GM12878 (cell line): ENCODE measurements around the gene TTC22. TPM values are rescaled to one million over a fixed set of nuclear protein-coding genes. Genes with fewer than 3 reads are reported as not detected.

Source experiments
- ATAC-seq: fragments of 200-7000 bp; cut with Tn5 transposase; 3 replicates; pipeline ENCODE4 v1.9.1; 2020; ENCODE audit warnings: mild to moderate bottlenecking, moderate library complexity
- BruUV-seq: library from RNA; stranded (reverse); fragments of 400-500 nt; replicated peaks from 2 replicates; lab custom pipeline; 2021; lab: Mats Ljungman, UMichigan
- CTCF ChIA-PET: fragments of 300-600 bp; sonication (Branson Sonifier 250); formaldehyde crosslinking; extraction: SDS; loops from one replicate; lab custom pipeline; 2021; ENCODE audit warnings: inconsistent platforms; lab: Yijun Ruan, JAX
- POLR2A ChIA-PET: fragments of 350-600 bp; formaldehyde crosslinking; extraction: SDS; loops from one replicate; lab custom pipeline; 2021; ENCODE audit warnings: inconsistent platforms; lab: Charles Lee
- RAD21 ChIA-PET: fragments of 300-600 bp; sonication (Branson Sonifier 250); formaldehyde crosslinking; loops from one replicate; lab custom pipeline; 2023; ENCODE audit warnings: antibody characterized with exemption; ENCODE audit not compliant: unreplicated experiment; lab: Charles Lee
- SMC1A ChIA-PET: fragments of 300-600 bp; sonication (Branson Sonifier 250); formaldehyde crosslinking; loops from one replicate; lab custom pipeline; 2023; ENCODE audit not compliant: unreplicated experiment, uncharacterized antibody; lab: Charles Lee
- DNase-seq: peaks from one replicate; pipeline ENCODE4 v3.0.0-alpha.2; 2011; ENCODE audit warnings: low read depth, low spot score
- FAIRE-seq: peaks from 3 replicates; lab custom pipeline; 2011; peaks lifted over from hg19 to GRCh38; lab: Jason Lieb, UNC
- H2AFZ ChIP-seq: 2 replicates; pipeline ENCODE4 v1.6.0; 2011; ENCODE audit warnings: low read depth, low read length, control low read depth; ENCODE audit not compliant: control insufficient read depth
- H3K27ac ChIP-seq: 2 replicates; pipeline ENCODE4 v1.5.1; 2011; ENCODE audit warnings: control low read depth; ENCODE audit not compliant: control insufficient read depth, insufficient read depth
- H3K27me3 ChIP-seq, 2 experiments: replicated peaks in 1 of 2; 2 replicates each; pipeline versions ENCODE4 v1.6.0 to v1.6.1; 2011; ENCODE audit warnings: low read length in 1 of 2; ENCODE audit not compliant: control insufficient read depth in 2 of 2, insufficient read depth in 2 of 2
- H3K36me3 ChIP-seq, 2 experiments: 2 replicates each; pipeline ENCODE4 v1.5.1; 2011; ENCODE audit warnings: low read length in 1 of 2; ENCODE audit not compliant: control insufficient read depth in 2 of 2, insufficient read depth in 2 of 2
- H3K4me1 ChIP-seq: 2 replicates; pipeline ENCODE4 v1.6.1; 2011; ENCODE audit warnings: mild to moderate bottlenecking, low read length, moderate library complexity, mixed read lengths; ENCODE audit not compliant: control insufficient read depth, insufficient read depth
- H3K4me2 ChIP-seq: 2 replicates; pipeline ENCODE4 v1.6.0; 2011; ENCODE audit warnings: control low read depth; ENCODE audit not compliant: control insufficient read depth, insufficient read depth
- H3K4me3 ChIP-seq: fragments of 200-600 bp; sonication (generic); 2 replicates; pipeline ENCODE4 v1.5.1; 2016
- H3K79me2 ChIP-seq: 2 replicates; pipeline ENCODE4 v1.6.0; 2011; ENCODE audit warnings: low read length; ENCODE audit not compliant: control insufficient read depth, insufficient read depth
- H3K9ac ChIP-seq: 2 replicates; pipeline ENCODE4 v1.8.0; 2011; ENCODE audit warnings: low read length, control low read depth, mixed read lengths; ENCODE audit not compliant: control insufficient read depth, insufficient read depth
- H3K9me3 ChIP-seq: replicated peaks from 3 replicates; pipeline ENCODE4 v1.5.1; 2011; ENCODE audit warnings: mild to moderate bottlenecking, low read length; ENCODE audit not compliant: control insufficient read depth, insufficient read depth
- H4K20me1 ChIP-seq: 2 replicates; pipeline ENCODE4 v1.6.0; 2011; ENCODE audit not compliant: control insufficient read depth, insufficient read depth
- BHLHE40 ChIP-seq, 2 experiments: fragments of 450-650 bp in 1 of 2; IDR thresholded peaks; 2 replicates each; pipeline ENCODE4 v1.6.1; 2011 to 2017; ENCODE audit warnings: low read depth in 2 of 2, borderline replicate concordance in 1 of 2, improper control_type of control experiment in 1 of 2, low read length in 1 of 2, mild to moderate bottlenecking in 1 of 2
- ESRRA ChIP-seq: IDR thresholded peaks from 2 replicates; pipeline ENCODE4 v1.6.1; 2012; ENCODE audit warnings: mild to moderate bottlenecking, low read length, improper control_type of control experiment
- HCFC1 ChIP-seq: fragments of 150-350 bp; IDR thresholded peaks from 2 replicates; pipeline ENCODE4 v1.6.1; 2014; ENCODE audit warnings: low read length
- MEF2A ChIP-seq: IDR thresholded peaks from 2 replicates; pipeline ENCODE4 v1.6.1; 2011; ENCODE audit warnings: low read depth, mild to moderate bottlenecking, low read length, moderate library complexity; ENCODE audit not compliant: insufficient read depth
- MXI1 ChIP-seq: fragments of 150-350 bp; IDR thresholded peaks from 2 replicates; pipeline ENCODE4 v1.6.1; 2011; ENCODE audit warnings: low read depth, mild to moderate bottlenecking, inconsistent platforms, low read length, improper control_type of control experiment
- POLR2A ChIP-seq: IDR thresholded peaks from 2 replicates; pipeline ENCODE4 v1.6.1; 2011; ENCODE audit warnings: low read depth, mild to moderate bottlenecking, low read length
- RCOR1 ChIP-seq: conservative IDR thresholded peaks from 2 replicates; pipeline ENCODE4 v1.6.1; 2012; ENCODE audit warnings: low read depth, low read length, improper control_type of control experiment
- SP1 ChIP-seq: IDR thresholded peaks from one replicate; pipeline ENCODE4 v1.6.1; 2011; ENCODE audit warnings: low read depth, low read length
- TCF7 ChIP-seq: IDR thresholded peaks from 2 replicates; pipeline ENCODE4 v1.6.1; 2014; ENCODE audit warnings: antibody characterized with exemption, borderline replicate concordance
- ZNF274 ChIP-seq: IDR thresholded peaks from one replicate; pipeline ENCODE4 v1.8.0; 2011; ENCODE audit not compliant: insufficient read length, insufficient read depth
- ZZZ3 ChIP-seq: IDR thresholded peaks from 2 replicates; pipeline ENCODE4 v1.6.1; 2011; ENCODE audit warnings: low read depth; ENCODE audit not compliant: control insufficient read depth, insufficient read length
- WGBS: methylation state at CpG from one replicate; pipeline ENCODE4 v1.1.6; 2016; ENCODE audit warnings: low lambda C conversion rate; ENCODE audit not compliant: insufficient replicate concordance, insufficient coverage; ENCODE audit errors: missing lambda C conversion rate; 5-methylcytosine and 5-hydroxymethylcytosine counted together
- in situ Hi-C: fragments of 300-500 bp; cut with MboI; formaldehyde crosslinking; loops from 9 replicates; pipeline ENCODE4 v1.14.3; 2018; ENCODE audit warnings: mixed read lengths
- intact Hi-C: fragments of 100-400 bp; cut with micrococcal nuclease; formaldehyde crosslinking; loops from one replicate; pipeline ENCODE4 v1.14.2; 2022; ENCODE audit not compliant: unreplicated experiment
- polyA plus RNA-seq, 11 experiments: library from polyadenylated mRNA; depleted of rRNA in 4 of 11; unstranded in 6 of 11; stranded (reverse) in 5 of 11; fragments of >200 nt; fragmentation: Nextera tagmentation in 4 of 11; fragmentation: Illumina TruSeq in 1 of 11; extraction: Ambion mirVana in 4 of 11; extraction: Trizol in 1 of 11; gene quantifications; 1 replicate in 1 of 11; 2 replicates in 10 of 11; pipeline versions ENCODE4 v1.2.1 to v1.2.3, GENCODE V29; 2011 to 2016; ENCODE audit warnings: inconsistent platforms in 2 of 11, missing spikeins in 2 of 11, low read depth in 1 of 11
- total RNA-seq, 4 experiments: library from RNA; depleted of rRNA in 3 of 4; stranded (reverse); fragments of >200 nt in 3 of 4; fragmentation: Illumina TruSeq in 1 of 4; extraction: Trizol in 1 of 4; gene quantifications; 2 replicates each; pipeline versions ENCODE4 v1.2.1 to v1.2.3, GENCODE V29; 2013 to 2021
- TF ChIP-seq, protein P1 (sequence below): IDR thresholded peaks from 2 replicates; pipeline ENCODE4 v1.6.1; 2011; ENCODE audit warnings: borderline replicate concordance, low read depth, mild to moderate bottlenecking, moderate library complexity, low read length; ENCODE audit not compliant: insufficient read depth, poor library complexity, severe bottlenecking
- TF ChIP-seq, protein P2 (sequence below): fragments of 450-650 bp; IDR thresholded peaks from 2 replicates; pipeline ENCODE4 v1.6.1; 2017; ENCODE audit warnings: mild to moderate bottlenecking, moderate library complexity
- TF ChIP-seq, protein P3 (sequence below): fragments of 450-650 bp; IDR thresholded peaks from 2 replicates; pipeline ENCODE4 v1.6.1; 2016; ENCODE audit warnings: mild to moderate bottlenecking
- TF ChIP-seq, protein P4 (sequence below): IDR thresholded peaks from 2 replicates; pipeline ENCODE4 v1.6.1; 2012; ENCODE audit warnings: mild to moderate bottlenecking, low read depth, low read length

The TTC22 gene
- total and polyA plus RNA-seq, 10 of the 15 experiments (the other 5 are each of a cell fraction or from before 2014, with no cell fraction given) = 0.64 to 5.1 (median 1.9) TPM

DNA sequence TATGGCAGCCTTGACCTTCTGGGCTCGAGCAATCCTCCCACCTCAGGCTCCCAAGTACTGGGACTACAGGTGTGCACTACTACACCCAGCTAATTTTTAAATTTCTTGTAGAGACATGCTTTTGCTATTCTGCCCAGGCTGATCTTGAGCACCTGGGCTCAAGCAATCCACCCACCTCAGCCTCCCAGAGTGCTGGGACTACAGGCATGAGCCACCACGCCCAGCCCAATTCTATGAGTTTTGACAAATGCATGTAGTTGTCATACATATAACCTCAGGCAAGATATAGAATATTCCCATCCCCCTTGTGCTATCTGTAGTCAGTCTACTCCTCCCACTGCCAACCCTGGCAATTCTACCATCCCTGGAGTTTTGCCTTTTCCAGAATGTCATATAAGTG is 38.7 kb upstream of the TTC22 start:
- no peak overlapping the region for H3K27ac ChIP-seq
- ChIA-PET POLR2A (no interaction called here), SMC1A (no interaction called here), CTCF (interaction anchor here (0.6 kb wide), 1 partner anchor 227 kb away, joined by 3 read pairs; no protein-coding TSS in a partner anchor), RAD21 (no interaction called here)
- H3K36me3 ChIP-seq = no peaks in the 10 kb centered on the region
- no peak overlapping the region for H3K4me3 ChIP-seq
- intact Hi-C loops (no loop called here), in situ Hi-C loops (no loop called here)
- H4K20me1 ChIP-seq = no peaks in the 10 kb centered on the region
- TSS peak; percentile 42 for BruUV-seq
- H3K4me1 ChIP-seq = no peaks in the 10 kb centered on the region
- H2AFZ ChIP-seq = no peak overlapping the region
- H3K79me2 ChIP-seq = no peaks in the 10 kb centered on the region
- DNase-seq (no peak), FAIRE-seq (no peak), ATAC-seq (no peak)
- H3K4me2 ChIP-seq = no peak overlapping the region
- no peaks in the 10 kb centered on the region for H3K9me3 ChIP-seq
- H3K27me3 ChIP-seq = no peaks in the 10 kb centered on the region
- no peak overlapping the region for H3K9ac ChIP-seq
- WGBS = 37% methylated on average over 2 of the region's 2 CpGs
- TF ChIP-seq SP1 (no peak), TCF7 (no peak), BHLHE40 (IDR thresholded peaks at IDR 0.05; ENCODE audit: borderline replicate concordance in 1 of 2, low read depth in 2 of 2, low read length in 1 of 2) (no peak), POLR2A (no peak), RCOR1 (no peak), MXI1 (no peak), MEF2A (no peak), ESRRA (no peak), ZNF274 (no peak), ZZZ3 (no peak), HCFC1 (no peak)
- TF ChIP-seq, protein P1, sequence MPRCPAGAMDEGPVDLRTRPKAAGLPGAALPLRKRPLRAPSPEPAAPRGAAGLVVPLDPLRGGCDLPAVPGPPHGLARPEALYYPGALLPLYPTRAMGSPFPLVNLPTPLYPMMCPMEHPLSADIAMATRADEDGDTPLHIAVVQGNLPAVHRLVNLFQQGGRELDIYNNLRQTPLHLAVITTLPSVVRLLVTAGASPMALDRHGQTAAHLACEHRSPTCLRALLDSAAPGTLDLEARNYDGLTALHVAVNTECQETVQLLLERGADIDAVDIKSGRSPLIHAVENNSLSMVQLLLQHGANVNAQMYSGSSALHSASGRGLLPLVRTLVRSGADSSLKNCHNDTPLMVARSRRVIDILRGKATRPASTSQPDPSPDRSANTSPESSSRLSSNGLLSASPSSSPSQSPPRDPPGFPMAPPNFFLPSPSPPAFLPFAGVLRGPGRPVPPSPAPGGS = no peak
- TF ChIP-seq, protein P2, sequence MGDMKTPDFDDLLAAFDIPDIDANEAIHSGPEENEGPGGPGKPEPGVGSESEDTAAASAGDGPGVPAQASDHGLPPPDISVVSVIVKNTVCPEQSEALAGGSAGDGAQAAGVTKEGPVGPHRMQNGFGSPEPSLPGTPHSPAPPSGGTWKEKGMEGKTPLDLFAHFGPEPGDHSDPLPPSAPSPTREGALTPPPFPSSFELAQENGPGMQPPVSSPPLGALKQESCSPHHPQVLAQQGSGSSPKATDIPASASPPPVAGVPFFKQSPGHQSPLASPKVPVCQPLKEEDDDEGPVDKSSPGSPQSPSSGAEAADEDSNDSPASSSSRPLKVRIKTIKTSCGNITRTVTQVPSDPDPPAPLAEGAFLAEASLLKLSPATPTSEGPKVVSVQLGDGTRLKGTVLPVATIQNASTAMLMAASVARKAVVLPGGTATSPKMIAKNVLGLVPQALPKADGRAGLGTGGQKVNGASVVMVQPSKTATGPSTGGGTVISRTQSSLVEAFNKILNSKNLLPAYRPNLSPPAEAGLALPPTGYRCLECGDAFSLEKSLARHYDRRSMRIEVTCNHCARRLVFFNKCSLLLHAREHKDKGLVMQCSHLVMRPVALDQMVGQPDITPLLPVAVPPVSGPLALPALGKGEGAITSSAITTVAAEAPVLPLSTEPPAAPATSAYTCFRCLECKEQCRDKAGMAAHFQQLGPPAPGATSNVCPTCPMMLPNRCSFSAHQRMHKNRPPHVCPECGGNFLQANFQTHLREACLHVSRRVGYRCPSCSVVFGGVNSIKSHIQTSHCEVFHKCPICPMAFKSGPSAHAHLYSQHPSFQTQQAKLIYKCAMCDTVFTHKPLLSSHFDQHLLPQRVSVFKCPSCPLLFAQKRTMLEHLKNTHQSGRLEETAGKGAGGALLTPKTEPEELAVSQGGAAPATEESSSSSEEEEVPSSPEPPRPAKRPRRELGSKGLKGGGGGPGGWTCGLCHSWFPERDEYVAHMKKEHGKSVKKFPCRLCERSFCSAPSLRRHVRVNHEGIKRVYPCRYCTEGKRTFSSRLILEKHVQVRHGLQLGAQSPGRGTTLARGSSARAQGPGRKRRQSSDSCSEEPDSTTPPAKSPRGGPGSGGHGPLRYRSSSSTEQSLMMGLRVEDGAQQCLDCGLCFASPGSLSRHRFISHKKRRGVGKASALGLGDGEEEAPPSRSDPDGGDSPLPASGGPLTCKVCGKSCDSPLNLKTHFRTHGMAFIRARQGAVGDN = no peak
- TF ChIP-seq, protein P3, sequence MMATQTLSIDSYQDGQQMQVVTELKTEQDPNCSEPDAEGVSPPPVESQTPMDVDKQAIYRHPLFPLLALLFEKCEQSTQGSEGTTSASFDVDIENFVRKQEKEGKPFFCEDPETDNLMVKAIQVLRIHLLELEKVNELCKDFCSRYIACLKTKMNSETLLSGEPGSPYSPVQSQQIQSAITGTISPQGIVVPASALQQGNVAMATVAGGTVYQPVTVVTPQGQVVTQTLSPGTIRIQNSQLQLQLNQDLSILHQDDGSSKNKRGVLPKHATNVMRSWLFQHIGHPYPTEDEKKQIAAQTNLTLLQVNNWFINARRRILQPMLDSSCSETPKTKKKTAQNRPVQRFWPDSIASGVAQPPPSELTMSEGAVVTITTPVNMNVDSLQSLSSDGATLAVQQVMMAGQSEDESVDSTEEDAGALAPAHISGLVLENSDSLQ = no peak
- TF ChIP-seq, protein P4, sequence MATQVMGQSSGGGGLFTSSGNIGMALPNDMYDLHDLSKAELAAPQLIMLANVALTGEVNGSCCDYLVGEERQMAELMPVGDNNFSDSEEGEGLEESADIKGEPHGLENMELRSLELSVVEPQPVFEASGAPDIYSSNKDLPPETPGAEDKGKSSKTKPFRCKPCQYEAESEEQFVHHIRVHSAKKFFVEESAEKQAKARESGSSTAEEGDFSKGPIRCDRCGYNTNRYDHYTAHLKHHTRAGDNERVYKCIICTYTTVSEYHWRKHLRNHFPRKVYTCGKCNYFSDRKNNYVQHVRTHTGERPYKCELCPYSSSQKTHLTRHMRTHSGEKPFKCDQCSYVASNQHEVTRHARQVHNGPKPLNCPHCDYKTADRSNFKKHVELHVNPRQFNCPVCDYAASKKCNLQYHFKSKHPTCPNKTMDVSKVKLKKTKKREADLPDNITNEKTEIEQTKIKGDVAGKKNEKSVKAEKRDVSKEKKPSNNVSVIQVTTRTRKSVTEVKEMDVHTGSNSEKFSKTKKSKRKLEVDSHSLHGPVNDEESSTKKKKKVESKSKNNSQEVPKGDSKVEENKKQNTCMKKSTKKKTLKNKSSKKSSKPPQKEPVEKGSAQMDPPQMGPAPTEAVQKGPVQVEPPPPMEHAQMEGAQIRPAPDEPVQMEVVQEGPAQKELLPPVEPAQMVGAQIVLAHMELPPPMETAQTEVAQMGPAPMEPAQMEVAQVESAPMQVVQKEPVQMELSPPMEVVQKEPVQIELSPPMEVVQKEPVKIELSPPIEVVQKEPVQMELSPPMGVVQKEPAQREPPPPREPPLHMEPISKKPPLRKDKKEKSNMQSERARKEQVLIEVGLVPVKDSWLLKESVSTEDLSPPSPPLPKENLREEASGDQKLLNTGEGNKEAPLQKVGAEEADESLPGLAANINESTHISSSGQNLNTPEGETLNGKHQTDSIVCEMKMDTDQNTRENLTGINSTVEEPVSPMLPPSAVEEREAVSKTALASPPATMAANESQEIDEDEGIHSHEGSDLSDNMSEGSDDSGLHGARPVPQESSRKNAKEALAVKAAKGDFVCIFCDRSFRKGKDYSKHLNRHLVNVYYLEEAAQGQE = no peak
